Measurements from ENCODE around the gene CTTN. TPM values are rescaled to one million over a fixed set of nuclear protein-coding genes. Genes with fewer than 3 reads are reported as not detected.
A peak's percentile ranks its signal among the peaks of the same experiment; 100 is the strongest.
"Not testable (repeated sequence)": the region's sequence is repeated elsewhere in the genome, so short reads cannot be mapped to it uniquely, and the experiment has no call there.

The CTTN gene
- total RNA-seq, 1 donor: 349 TPM

- no peak overlapping the region for H3K4me3 ChIP-seq (ENCODE audit: low read depth, low read length)
- TF ChIP-seq CTCF (IDR thresholded peaks at IDR 0.05; ENCODE audit: insufficient read depth, low read length): no peak
- no peak for DNase-seq (ENCODE audit: low read depth)
Observed at GRCh38 chr11:70445605-70446004, 47.3 kb downstream of the CTTN start.

GRCh38 chr11:70448983-70449567 lies 50.7 kb downstream of the CTTN start:
- no peak overlapping the region for H3K4me3 ChIP-seq (ENCODE audit: low read depth, low read length)
- no peak for DNase-seq (ENCODE audit: low read depth)
- TF ChIP-seq CTCF (IDR thresholded peaks at IDR 0.05; ENCODE audit: insufficient read depth, low read length): peak; percentile 46

GRCh38 chr11:70454197-70454767 lies 56.0 kb downstream of the CTTN start:
- TF ChIP-seq CTCF (IDR thresholded peaks at IDR 0.05; ENCODE audit: insufficient read depth, low read length): no peak
- DNase-seq (ENCODE audit: low read depth): no peak
- H3K4me3 ChIP-seq (ENCODE audit: low read depth, low read length): no peak overlapping the region

GRCh38 chr11:70454811-70455210 lies 56.5 kb downstream of the CTTN start:
- DNase-seq (ENCODE audit: low read depth); H3K4me3 ChIP-seq (ENCODE audit: low read depth, low read length): not testable (repeated sequence)

GRCh38 chr11:70455354-70455753 lies 57.0 kb downstream of the CTTN start:
- no peak for TF ChIP-seq CTCF (IDR thresholded peaks at IDR 0.05; ENCODE audit: insufficient read depth, low read length)
- DNase-seq (ENCODE audit: low read depth): no peak
- H3K4me3 ChIP-seq (ENCODE audit: low read depth, low read length): no peak overlapping the region

- TF ChIP-seq CTCF (IDR thresholded peaks at IDR 0.05; ENCODE audit: insufficient read depth, low read length): no peak
- H3K4me3 ChIP-seq (ENCODE audit: low read depth, low read length): no peak overlapping the region
- peak; percentile 63 for DNase-seq (ENCODE audit: low read depth)
Observed at GRCh38 chr11:70456921-70457532, 58.7 kb downstream of the CTTN start.

GRCh38 chr11:70458736-70459135 lies 60.4 kb downstream of the CTTN start:
- no peak overlapping the region for H3K4me3 ChIP-seq (ENCODE audit: low read depth, low read length)
- DNase-seq (ENCODE audit: low read depth): no peak
- no peak for TF ChIP-seq CTCF (IDR thresholded peaks at IDR 0.05; ENCODE audit: insufficient read depth, low read length)
